GM21390 (cell line): ENCODE results near the gene PTPRK.
A peak's percentile ranks its signal among the peaks of the same experiment; 100 is the strongest.

Experiments used
- ATAC-seq: cut with Tn5 transposase; IDR thresholded peaks from one replicate; pipeline ENCODE4 v1.9.1; 2021; ENCODE audit not compliant: unreplicated experiment

PTPRK gene

DNA sequence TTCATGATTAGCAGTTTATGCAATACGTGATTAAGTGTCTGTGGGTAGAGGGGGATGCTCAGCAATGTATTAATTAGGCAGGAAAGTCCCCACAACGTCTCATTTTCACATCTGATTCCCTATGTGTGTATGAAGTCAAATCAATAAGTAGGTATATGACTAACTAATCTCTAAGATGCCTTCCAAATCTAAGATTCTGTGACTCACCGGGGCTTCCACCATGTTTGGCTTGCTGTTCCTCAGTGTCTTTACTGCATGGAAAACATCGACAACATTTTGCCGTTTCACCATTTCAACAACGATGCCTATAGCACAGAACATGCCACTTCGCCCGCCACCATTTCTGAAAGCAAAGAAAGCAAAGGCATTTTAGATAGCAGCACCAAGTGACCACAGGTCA, 547.6 kb downstream of the PTPRK start:
- no peak for ATAC-seq

DNA sequence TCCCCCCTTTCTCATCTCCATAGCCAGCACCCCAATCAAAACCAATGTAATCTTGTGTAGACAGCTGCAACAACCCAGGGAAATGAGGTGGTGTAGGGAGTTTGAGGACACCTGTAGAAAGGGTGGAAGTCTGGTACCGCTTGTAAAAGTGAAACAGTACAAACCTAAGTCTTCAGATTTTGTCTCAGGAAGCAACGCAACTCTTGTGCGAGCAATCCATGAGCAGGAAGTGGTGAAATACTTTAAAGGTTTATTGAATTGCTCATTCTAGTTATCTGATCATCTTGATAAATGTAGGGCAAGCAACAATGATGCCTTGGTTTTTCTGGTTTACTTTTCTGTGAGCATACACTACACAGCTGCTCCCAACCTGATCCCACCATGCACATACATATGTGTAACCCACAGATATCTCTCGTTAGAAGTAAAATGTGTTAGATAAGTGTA, 548.4 kb downstream of the PTPRK start:
- ATAC-seq = no peak

DNA sequence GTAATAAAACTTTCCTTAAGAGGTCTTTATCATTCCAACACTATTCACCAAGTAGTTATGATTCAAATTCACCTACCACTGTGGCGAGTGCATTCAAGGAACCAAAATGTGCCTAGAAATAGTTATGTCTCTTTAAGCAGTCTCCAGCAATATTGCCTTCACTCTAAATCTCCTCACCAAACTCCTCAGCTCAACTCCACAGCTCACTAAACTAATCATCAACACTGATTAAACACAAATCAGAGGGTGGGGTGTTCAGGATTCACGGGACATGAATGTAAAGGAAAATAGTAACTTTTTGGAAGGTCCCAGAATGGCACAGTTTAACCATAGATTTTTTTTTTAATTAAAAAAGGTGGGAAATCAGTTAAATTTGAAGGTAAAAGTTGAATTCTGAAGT, 549.0 kb downstream of the PTPRK start:
- ATAC-seq = no peak

DNA sequence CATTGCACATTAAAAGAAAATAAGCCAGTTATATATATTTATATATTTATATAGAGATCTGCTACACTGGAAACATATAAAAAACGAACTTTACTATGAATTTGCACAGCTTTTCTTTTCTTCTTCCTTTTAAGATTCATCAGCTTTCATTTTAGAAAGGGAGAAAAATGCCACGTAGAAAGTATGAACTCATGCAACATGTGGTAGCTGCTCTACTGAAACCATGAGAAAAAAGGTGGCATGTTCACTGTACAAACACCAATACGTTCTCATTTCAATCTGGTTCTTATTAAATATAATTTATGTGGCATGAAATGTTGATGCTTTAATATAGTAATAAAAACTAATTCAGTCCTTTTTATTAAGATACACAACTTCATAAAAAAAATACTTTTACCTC, 550.7 kb downstream of the PTPRK start:
- ATAC-seq = no peak

DNA sequence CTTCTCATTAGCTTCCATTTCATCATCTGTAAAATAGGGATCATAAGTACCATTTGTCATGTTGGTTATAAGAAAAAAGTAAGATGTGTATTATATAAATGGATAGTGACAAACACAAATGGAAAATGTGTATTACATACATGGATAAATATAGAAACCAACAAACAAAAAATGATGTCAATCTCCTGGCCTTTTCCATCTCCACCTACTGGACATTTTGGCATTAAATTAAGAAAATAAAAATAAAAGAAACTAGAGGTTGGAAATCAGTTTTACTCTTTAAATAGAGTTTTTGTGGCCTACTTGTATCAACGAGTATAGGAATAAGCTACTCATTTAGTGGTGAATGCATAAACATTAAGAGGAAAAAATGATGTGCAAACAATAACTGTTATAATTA, 552.0 kb downstream of the PTPRK start:
- no peak for ATAC-seq

DNA sequence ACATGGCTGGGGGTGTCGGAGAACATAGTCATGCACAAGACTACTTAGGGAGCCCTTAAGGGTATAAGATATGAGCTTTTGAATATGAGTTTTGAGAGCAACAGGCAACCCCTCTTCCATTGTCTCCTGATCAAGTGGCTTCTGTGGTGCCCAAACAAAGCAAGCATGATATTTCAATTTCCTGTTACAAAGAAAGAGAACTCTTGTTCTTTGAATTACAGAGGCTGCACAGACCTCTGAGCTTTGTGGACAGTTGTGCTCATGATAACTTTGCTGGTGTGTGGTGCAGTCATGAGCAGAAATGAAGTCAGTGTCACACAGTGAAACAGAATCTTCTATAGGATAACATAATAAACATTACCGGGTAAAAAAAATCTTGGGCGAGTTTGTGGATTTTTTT, 552.7 kb downstream of the PTPRK start:
- no peak for ATAC-seq

DNA sequence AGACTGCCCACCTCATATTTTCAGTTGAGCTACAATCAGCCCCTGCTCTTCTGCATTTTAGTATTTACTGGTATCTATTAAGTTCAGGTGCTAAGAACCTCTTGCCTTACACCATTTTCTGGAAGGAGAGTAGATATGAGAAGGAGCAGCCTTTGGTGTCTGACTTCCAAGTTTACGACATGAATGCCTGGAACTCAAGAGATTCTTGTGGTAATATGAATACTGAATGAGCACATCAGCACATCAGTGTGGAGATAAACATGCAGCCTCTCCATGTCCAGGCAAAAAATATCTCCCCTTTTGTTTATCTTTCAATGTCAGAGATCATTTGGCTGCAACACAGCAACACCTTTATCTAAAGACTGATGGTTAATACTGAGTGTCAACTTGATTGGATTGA, 553.8 kb downstream of the PTPRK start:
- ATAC-seq = no peak

DNA sequence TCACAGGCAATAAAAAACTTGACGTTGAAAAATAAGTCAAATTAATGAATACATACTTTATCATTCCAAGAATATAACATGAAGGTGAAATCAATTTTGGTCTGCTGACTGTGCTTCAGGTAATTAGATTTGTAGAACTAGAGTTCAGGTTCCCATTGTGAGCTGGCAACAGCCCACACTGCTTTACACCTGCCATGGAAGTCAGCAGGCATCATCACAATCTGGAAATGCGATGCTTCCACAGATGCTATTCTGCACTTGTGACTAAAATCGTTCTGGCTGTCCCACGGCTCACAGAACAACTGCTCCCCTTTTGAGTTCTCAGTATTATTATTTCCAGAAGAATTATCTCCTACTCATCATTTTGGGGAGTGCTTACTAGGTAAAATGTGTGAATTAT, 556.9 kb downstream of the PTPRK start:
- no peak for ATAC-seq

DNA sequence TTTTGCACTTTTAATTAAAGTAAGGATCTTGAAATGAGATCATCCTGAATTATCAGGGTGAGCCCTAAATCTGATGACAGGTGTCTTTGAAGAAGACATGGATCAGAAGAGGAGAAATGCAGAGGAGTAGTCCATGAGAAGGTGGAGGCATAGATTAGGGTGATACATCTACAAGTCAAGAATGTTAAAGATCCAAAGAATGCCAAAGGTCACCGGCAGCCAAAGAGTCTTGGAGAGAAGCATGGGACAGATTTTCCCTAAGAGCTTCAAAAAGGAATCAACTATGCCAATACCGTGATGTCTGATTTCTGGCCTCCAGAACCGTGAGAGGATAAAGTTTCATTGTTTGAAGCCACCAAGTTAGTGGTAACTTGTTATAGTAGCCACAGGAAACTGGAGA, 560.5 kb downstream of the PTPRK start:
- ATAC-seq = no peak

DNA sequence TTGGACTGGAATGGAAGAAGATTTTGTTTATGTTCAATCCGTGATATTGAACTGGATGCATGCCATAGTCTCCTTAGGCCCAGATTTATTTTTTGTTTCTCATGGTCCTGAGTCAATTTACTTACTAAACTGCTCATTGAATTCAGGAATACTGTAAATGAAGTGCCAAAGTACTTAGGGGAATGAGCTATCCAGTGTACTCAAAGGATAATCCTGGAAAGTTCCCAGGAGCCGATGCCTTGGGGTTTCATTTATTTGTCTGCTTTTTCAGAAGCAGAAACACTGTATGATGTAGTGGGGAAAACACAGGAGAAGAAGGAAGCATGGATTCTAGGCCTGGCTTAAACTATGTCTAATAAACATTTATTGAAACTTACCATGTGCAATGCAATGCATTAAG, 563.4 kb downstream of the PTPRK start:
- ATAC-seq = no peak

DNA sequence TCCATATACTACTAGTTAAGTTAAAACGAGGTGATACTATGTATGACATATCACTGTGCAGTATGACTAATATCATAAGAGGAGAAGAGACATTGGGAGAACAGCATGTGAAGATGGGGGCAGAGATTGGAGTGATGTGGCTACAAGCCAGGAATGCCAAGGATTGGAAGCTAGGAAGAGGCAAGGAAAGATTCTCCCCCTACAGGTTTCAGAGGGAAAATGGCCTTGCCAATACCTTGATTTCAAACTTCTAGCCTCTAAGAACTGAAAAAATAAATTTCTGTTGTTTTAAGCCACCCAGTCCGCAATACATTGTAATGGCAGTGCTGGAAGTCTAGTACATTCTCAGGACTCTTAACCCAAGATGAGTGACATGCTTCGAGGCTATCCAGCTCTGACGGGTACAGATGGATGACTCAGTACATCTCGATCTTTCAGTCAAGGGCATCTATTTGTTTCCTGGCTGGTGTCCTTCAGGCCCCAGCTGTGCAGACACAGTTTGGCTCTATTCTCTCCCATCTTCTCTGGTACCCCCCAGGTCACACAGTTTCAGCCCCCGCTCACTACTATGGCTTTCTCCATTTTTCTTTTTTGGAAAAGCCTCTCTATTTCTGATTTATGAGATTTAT, 564.0 kb downstream of the PTPRK start:
- no peak for ATAC-seq

DNA sequence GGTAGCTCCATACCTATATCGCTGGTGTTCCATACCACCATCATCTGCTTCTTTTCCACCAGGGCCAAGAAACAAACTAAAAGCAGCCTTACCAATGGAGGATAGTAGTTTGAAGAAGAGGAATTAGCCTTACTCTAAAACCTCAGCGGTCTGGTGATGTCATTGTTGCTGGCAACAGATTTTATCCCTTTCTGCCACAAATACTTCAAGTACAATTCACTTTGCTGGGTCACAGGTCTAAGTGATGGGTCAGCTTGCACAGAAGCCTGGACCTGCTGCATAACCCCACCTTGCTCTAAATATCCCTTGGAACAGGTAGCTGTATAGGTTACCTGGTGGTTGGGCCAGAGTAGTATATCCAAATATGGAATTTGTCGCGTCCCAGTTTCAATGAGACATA, 566.3 kb downstream of the PTPRK start:
- ATAC-seq = no peak

DNA sequence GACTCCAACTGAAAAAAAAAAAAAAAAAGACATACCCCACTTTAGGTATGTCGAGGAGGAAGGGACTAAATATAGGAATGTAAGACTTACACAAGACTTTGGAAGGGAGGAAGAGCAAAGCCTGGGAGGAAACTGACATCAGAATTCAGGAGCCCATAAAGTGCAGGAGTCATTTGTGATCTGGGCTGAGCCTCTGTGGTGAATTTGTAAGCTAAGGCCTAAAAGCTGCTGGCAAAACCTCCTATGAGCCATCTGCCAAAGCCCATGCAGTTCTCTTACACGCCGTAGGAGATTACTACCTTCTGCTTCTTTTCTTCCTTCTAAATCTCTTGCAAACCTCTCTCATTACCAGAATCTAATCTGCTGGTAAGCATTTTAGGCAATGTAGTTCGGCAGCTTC, 567.6 kb downstream of the PTPRK start:
- ATAC-seq = no peak

DNA sequence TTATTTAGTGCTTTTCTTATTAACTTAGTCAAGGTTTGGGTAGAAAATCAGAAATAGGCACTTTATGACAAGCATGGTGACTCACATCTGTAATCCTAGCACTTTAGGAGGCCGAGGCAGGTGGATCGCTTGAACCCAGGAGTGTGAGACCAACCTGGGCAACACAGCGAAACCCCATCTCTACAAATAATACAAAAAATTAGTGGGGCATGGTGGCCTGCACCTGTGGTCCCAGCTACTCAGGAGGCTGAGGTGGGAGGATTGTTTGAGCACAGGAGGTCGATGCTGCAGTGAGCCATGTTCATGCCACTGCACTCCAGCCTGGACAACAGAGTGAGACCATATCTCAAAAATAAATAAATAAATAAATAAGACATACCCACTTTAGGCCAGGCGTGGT, 568.2 kb downstream of the PTPRK start:
- ATAC-seq = no peak

DNA sequence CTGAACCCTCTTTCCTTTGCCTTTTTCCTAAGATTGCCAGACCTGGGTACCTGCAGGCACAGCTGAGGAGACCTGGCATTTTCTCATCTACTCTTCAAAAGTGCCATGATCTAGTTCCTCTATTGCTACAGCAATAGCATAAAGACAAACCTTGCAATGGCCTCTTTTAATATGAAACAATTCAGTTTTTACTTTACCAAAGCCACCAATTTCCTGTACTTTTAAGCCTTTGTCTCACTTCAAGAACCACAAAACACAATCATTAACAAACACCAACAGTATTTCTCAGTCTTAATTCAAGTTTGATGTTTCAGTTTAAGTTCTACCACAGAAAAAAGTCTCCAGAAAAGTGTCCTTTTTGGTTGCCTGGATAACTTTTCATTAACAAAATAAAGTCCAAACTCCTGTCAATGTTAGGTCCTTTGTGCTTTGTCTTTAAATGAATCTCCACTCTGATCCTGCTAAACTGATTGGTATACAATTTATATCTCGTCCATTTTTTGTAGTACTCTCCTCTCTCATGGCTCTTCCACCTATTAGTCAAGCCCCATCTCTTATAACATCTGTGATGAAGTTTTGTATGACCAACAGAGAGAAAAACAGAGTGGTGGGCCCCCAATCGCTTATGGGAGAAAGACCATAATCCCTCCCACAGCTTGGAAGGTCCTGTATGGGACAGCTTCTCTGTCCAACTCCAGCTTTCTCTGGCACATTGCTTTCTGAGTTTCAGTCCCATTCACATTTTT, 569.1 kb downstream of the PTPRK start:
- peak; percentile 82 for ATAC-seq

DNA sequence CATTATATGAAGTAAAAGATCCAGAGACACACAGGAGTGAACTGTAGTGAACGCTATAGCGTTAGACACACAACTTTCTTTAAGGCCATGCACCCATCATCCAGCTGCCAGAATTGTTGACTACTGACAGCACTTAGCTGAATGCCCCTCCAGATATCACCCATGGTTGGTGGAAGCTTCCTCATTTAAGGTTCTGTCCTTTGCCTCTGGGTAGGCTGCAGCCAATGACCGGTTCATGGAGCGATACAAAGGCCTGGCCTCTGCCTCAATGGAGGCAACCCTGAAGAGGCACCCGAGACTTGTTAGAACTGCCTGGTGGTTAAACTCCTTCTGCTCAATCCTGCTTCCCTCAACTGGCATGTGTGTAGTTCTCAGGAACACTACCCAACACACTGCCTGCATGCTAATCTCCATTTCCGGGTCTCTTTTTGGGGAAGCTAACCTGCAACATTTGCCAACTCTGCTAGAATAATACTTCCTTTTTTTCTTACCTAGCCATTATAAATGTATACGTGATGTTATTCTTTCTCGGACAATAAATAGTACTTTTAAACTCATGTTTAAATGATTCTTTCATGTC, 569.7 kb downstream of the PTPRK start:
- ATAC-seq = peak; percentile 30

DNA sequence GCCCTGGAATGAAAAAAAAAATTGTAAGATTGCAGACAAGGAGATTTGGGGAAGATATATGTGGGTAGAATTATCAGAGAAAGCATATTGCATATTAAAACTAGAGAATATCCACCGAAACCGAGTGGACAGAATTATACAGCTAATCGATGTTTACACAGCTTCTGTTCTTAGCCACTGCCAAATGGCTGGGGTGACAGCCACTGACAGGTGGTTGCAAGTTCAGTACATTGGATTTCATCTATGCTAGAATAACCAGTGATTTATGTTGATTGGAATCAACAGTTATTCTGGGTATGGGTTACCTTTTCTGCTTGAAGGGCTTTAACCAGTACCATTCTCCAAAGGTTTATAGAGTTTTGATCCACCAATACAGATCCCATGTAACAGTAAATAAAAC, 571.1 kb downstream of the PTPRK start:
- ATAC-seq = no peak

DNA sequence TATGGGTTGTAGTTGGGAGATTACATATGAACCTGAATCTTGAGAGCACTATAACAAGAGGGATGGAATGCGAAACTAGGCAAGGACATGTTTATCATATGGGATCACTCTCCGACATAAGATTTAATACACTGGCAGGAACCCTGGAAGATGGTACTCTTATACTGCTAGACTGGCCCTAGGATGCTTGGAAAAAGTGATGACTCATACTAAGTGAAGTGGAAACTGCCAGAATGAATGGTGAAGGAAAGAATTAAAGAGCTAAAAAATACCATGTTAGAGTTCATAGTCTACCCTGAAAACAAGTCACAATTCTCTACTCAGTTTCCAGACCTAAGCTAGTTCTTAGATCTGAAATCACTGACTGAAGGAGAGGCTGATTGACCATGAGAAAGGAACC, 574.0 kb downstream of the PTPRK start:
- no peak for ATAC-seq

DNA sequence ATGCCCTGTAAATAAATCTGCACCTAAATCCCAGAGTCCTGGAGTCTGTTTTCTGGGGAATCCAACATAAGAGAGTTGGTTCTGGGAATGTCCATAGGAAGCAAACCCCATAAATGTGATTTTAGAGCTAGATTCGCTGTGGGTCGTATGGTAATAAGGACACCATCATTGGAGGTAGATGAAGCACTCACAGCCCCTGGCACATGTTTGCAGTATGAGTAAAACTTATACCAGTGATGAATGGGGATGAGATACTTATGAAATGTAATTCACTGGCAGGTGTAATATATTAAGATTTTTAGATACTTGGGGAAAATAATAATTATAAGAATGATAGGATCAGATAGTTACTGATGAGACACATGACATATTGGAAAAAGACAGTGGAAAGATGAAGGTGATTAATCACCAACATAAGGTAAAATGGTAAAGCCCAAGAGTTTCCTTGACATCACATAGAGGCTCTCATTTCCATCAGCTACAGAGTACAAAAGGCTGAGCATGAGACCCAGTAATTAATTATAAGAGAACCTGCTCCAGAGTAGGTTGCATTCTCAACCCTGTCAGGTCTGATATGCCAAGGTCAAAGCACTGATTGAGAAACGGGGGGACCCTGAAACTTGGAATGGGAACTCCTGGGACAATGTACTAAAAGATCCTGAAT, 574.8 kb downstream of the PTPRK start:
- ATAC-seq = no peak

DNA sequence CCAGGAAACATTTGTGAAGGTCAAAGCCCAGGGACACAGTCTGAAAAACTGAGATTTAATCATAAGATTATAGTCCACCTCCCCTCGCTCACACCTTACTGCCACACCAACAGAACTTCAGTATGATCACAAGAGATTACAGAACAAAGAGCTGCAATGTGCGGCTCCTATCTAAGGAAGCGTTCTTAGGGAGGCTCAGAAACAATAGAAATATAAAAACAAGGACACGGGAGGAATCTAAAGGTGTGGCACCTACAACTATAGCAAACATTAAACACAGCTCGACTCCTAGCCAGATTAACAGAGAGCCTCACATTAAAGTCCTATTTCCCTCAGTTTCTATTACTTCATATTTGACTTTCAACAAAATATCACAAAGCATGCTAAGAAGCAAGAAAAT, 579.2 kb downstream of the PTPRK start:
- no peak for ATAC-seq

DNA sequence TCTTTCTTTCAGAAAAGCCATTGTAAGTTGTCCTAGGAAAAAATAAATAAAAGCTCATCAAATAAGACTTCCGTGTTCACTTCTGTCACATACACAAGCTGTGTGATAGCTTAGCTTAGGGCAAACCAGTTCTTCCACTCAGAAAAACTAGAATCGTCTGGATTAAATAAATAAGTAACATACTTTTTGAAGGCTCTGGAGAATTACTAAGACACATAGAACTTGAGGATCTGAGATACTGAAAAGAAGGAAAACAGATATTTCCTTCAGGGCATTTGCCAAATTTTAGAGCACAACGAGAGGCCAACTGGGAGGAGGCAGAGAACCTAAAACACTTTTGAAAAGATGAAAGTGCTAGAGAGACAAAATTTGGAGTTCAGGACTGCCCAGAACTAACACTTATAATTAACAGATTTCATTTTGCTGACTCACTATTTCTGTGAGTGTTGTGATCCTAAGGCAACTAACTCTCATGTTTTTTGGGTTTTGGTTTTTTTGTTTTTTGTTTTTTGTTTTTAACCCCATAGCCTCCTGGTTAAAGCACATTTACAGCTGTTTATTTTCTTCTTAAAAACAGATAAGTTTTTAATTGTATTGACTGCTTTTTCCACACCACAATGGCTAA, 580.8 kb downstream of the PTPRK start:
- ATAC-seq = no peak

DNA sequence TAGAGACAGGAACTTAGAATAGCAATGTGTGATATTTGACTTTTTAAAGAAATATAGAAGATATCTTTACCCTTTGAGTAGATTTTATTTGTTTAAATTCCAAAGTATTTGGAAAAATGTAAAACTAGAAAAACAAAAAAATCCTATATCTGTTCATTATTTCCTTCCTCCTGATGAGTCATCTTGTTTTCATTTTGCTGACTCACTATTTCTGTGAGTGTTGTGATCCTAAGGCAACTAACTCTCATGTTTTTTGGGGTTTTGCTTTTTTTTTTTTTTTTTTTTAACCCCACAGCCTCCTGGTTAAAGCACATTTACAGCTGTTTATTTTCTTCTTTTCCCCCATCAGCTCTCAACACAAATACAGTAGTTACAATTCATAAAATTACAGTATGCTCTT, 581.7 kb downstream of the PTPRK start:
- no peak for ATAC-seq
